Tibial nerve (tissue), 4 donors: ENCODE measurements around the gene PROS1.

Experiments used
- EP300 ChIP-seq, 2 donors: sonication (generic); formaldehyde crosslinking; IDR thresholded peaks; one replicate each; pipeline ENCODE4 v1.6.1; 2017; ENCODE audit warnings: antibody characterized with exemption in 2 of 2, mild to moderate bottlenecking in 1 of 2
- TF ChIP-seq, protein P1 (sequence below), 5 experiments: fragments of 200-600 bp in 3 of 5; fragments of 450-650 bp in 2 of 5; sonication (generic) in 3 of 5; IDR thresholded peaks; one replicate each; pipeline ENCODE4 v1.5.1; 2016 to 2019; ENCODE audit warnings: antibody characterized with exemption in 5 of 5, mild to moderate bottlenecking in 3 of 5, moderate library complexity in 2 of 5

DNA sequence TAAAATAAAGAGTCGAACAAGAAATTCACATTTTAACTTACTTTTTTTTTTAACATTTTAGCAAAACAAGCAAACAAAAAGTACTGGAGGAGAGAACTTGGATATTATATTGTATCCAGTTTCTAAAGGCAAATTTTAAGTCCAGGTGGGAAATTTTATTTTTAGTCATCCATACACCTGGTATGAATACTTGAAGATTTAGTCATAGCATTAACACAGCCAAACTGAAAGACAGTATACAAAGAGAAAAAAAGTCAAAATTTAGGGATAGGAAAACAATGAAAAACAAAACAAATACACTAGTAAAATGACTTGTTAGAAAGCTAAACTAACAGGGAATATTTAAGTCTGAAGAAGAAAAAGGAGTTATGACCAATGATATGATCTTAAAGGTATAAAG is 69.1 kb downstream of the PROS1 start:
- TF ChIP-seq EP300 (IDR thresholded peaks at IDR 0.05), result no peak
- TF ChIP-seq, protein P1, sequence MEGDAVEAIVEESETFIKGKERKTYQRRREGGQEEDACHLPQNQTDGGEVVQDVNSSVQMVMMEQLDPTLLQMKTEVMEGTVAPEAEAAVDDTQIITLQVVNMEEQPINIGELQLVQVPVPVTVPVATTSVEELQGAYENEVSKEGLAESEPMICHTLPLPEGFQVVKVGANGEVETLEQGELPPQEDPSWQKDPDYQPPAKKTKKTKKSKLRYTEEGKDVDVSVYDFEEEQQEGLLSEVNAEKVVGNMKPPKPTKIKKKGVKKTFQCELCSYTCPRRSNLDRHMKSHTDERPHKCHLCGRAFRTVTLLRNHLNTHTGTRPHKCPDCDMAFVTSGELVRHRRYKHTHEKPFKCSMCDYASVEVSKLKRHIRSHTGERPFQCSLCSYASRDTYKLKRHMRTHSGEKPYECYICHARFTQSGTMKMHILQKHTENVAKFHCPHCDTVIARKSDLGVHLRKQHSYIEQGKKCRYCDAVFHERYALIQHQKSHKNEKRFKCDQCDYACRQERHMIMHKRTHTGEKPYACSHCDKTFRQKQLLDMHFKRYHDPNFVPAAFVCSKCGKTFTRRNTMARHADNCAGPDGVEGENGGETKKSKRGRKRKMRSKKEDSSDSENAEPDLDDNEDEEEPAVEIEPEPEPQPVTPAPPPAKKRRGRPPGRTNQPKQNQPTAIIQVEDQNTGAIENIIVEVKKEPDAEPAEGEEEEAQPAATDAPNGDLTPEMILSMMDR (IDR thresholded peaks at IDR 0.05), result no peak
